GM19035 (cell line): ENCODE data around the gene MYH11.
"Not testable (repeated sequence)": the region's sequence is repeated elsewhere in the genome, so short reads cannot be mapped to it uniquely, and the experiment has no call there.

Experiments
- ATAC-seq: cut with Tn5 transposase; IDR thresholded peaks from one replicate; pipeline ENCODE4 v1.9.1; 2021; ENCODE audit not compliant: unreplicated experiment

The MYH11 gene

GRCh38 chr16:15846510-15846909 lies 10.3 kb downstream of the MYH11 start:
- no peak for ATAC-seq

DNA sequence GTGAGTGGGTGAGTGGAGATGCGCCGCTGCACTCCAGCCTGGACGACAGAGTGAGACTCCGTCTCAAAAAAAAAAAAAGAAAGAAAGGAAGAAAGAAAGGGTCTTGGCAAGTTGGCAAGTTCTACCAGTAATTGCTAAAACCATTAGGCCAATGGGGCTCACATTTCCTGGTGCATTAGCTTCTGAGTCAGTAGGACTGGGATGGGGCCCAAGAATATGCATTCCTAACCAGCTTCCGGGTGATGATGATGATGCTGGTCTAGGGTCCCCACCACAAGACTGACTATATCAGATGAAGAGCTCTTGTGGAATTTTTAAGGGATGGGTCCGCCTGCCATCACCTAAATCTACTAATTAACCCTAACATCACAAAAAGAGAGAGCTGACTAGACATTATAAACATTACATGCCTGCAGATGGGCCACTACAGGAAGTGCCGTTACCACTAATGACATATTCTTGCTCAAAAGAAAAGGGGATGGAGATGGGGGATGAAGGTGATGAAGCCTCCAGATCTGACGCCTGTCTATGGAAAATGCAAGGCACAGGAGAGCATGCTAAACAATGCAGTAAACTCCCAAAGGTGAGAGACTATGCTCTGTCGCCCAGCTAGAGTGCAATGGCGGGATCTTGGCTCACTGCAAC lies 13.1 kb downstream of the MYH11 start:
- ATAC-seq = no peak

GRCh38 chr16:15839204-15839603 lies 17.6 kb downstream of the MYH11 start:
- ATAC-seq = not testable (repeated sequence)

- no peak for ATAC-seq
Observed at GRCh38 chr16:15837761-15838160, 19.1 kb downstream of the MYH11 start.

DNA sequence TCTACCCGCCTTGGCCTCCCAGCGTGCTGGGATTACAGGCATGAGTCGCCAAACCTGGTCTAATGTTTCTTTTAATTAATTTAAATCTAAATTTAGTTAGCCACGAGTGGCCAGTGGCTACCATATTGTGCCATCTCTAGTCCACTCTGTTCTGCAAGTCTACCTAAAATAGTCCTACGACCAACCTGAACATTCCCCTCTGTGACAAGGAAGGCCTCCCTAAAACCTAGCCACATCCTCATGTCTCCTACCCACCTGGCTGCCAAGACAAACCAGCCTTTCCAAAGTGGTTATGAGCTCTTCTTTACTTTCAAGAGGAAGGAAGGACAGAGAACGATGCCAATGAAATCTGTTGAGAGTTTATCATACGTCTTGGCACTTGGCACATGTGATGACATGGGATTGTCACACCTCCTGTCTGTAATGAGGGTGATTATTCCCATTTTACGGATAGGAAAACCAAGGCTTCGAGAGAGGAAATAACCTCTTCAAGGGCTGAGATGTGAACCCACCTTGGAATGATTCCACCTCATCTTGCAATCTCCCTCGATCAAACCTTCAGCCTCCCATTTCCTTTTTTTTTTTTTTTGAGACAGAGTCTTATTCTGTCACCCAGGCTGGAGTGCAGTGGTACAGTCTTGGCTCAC lies 19.7 kb downstream of the MYH11 start:
- ATAC-seq = no peak

DNA sequence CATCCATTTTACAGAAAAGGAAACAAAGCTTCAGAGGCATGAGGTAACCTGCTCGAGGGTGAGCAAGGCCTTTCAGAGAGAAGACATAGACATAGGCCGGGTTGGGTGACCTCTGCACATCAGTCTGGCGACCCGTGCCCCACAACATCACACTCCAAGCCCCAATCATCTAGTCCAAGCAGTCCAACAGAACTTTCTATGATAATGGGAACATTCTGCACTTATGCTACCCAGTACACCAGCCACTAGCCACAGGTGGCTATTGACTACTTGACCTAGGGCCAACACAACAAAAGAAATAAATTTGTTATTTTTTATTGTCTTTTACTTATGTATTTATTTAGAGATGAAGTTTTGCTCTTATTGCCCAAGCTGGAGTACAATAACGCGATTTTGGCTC lies 20.8 kb downstream of the MYH11 start:
- no peak for ATAC-seq

GRCh38 chr16:15835136-15835878 lies 21.5 kb downstream of the MYH11 start:
- no peak for ATAC-seq

DNA sequence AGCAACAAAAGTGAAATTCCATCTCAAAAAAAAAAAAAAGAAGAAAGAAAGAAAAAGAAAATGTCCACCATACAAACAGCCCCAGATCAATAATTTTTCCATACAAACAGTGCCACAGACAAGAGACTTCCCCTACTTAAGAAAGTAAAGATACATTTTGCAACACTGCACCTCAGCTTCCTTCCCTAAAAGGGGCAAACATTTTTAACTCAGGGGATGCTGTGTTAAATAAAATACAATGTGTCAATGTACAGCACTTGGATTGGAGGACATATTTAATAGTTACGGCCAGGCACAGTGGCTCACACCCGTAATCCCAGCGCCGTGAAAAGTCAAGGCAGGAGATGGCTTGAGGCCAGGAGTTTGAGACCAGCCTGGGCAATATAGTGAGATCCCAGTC lies 22.3 kb downstream of the MYH11 start:
- no peak for ATAC-seq

DNA sequence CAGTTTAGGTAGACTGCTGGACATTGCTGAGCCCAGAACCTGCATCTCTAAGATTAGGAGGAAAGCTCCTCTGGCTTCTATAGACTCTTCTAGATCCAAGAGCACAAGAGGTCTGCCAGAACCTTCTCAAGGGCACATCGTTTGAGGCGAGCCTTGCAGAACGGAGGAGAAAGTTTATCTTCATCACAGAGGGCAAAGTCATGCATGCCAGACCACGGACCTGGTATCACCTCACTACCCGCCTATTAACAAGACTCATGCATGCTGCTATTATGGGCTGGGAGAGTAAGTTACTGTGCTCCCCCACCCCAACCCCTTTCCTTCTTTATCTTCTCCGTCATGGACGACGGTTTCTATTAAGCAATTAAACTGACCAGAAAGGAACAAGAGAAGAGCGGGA lies 23.3 kb downstream of the MYH11 start:
- no peak for ATAC-seq

DNA sequence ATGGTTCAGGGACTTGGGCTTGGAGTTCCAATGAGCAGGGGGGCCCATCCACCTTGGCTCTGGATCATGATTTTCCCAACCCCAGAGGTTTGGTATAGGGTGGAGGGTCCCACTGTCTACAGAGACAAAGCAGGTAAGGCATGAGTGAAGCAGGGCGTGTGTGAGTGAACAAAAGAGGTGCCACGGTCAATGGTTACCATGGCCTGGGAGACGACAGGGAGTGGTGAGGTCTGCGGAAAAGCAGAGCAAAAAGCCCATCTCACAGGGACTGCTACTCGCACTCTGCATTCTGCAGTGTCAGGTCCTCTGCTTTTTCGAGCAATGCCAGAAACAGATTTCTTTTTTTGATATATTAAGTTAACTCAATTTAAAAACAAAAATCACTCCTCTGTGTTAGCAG lies 24.6 kb downstream of the MYH11 start:
- ATAC-seq = no peak

DNA sequence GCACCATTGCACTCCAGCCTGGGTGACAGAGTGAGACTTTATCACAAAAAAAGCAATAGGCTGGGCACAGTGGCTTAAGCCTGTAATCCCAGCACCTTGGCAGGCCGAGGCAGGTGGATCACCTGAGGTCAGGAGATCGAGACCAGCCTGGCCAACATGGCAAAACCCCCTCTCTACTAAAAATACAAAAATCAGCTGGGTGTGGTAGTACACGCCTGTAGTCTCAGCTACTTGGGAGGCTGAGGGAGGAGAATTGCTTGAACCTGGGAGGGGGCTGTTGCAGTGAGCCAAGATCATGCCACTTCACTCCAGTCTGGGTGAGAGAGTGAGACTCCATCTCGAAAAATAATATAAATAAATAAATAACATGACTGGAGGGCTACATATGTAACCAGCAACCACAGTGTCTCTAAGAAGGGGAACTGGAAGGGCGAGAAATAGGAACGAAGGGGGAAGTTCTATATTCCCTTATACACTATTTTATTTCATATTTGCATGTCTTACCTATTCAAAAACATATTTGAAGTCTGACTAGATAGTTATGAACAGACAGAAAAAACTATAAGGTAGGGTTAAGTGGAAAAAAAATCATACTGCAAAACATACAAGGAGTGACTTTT lies 25.9 kb downstream of the MYH11 start:
- no peak for ATAC-seq

GRCh38 chr16:15829460-15829859 lies 27.4 kb downstream of the MYH11 start:
- no peak for ATAC-seq

DNA sequence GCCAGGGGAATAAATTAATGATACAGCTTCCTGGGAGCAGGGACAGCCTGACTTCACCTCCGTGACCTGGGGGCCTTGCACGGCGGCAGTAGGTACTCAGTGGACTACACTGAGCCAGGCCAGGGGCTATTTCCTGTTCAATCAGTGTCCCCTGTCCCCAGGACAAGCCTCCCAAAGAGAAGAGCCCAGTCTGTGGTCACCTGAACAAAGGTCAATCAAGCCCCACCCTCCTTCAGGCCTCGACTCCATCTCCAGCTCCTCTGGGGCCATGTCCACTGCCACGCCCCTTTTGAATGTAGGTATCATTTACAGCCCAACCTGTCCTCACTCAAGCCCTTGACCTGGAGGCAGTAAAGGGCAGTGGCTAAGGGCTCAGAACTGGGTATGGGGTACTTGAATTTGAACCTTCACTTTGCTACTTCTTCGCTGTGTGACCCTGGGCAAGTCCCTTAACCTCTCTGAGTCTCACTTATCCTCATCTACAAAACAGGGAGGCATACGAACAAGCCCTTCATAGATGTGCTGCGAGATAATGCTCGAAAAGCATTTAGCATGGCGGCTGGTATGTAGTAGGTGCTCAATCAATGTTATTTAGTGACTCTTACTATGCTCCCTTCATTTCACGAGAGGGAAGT lies 29.0 kb downstream of the MYH11 start:
- no peak for ATAC-seq

GRCh38 chr16:15827299-15827698 lies 29.5 kb downstream of the MYH11 start:
- no peak for ATAC-seq

DNA sequence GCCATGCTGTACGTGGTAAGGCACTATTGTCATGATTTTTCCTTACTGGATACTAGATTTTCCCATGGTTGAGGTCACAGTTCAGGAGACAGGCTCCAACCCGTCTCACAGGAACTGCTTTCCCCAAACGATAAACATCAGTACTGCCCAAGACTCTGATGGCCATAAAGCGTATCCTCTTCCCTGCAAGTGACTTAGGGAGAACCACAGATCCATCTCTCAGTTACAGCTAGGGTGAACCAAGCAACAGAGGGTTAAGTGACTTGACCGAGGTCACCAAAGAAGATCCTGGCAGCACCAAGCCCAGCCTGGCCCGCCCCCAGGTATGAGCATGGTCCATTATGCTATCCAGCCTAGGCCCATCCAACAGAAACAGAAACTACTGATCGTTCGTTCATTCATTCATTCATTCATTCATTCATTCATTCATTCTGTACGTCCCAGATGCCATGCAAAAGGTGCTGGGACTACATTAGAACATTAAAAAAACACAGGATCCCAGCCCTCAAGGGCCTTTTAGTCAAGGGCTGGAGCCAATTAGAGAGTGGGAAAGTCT lies 31.0 kb downstream of the MYH11 start:
- no peak for ATAC-seq

DNA sequence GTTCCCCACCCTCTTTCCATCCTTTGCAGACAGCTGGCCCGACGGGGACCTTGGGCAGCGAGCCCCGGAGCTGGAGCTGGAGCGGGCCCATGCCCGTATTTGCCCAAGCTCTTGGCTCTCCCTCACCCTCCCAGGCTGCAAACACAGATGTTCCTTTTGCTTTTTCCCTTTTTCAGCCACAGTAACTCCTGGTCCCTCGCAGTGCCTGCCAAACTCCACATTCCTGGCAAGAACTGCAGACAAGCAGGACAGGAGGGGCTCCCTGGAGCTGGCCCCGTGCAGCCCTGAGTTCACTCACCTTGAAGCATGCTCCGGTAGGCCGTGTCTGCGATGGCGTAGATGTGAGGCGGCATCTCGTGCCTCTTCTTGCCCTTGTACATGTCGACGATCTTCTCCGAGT lies 33.9 kb downstream of the MYH11 start:
- no peak for ATAC-seq

GRCh38 chr16:15820837-15821236 lies 36.0 kb downstream of the MYH11 start:
- ATAC-seq = no peak

- no peak for ATAC-seq
Observed at GRCh38 chr16:15819046-15819445, 37.8 kb downstream of the MYH11 start.

DNA sequence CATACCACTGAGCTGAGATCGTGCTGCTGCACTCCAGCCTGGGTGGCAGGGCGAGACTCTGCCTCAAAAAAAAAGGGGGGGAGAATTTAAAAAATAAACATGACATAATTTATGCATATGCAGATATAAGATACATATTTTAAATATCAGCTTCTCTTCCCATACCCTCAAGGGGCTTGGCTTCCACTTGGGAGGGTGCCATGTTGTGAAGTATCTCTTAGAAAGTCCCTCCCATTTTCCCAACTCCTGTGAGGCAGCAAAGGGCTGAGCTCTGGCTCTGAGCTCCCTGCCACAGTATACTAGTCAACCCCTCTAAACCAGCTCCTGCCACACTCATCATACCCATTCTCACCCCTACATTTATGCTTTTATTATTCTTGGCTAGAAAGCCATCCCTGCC lies 39.4 kb downstream of the MYH11 start:
- no peak for ATAC-seq

GRCh38 chr16:15816228-15816627 lies 40.6 kb downstream of the MYH11 start:
- no peak for ATAC-seq

GRCh38 chr16:15812401-15812750 lies 44.5 kb downstream of the MYH11 start:
- not testable (repeated sequence) for ATAC-seq
